Ovary (tissue), 9 donors: ENCODE data around the gene ATL1. TPM values are rescaled to one million over a fixed set of nuclear protein-coding genes. Genes with fewer than 3 reads are reported as not detected.
A peak's percentile ranks its signal among the peaks of the same experiment; 100 is the strongest.

Experiments used
- DNase-seq, 5 donors: peaks; one replicate each; pipeline ENCODE4 v3.0.0-alpha.2; 2019 to 2020
- H3K27ac ChIP-seq, 2 donors: fragments of 200-600 bp; one replicate each; pipeline versions ENCODE4 v1.5.1 to v1.8.0; 2019 to 2022
- H3K27me3 ChIP-seq: fragments of 200-600 bp; one replicate; pipeline ENCODE4 v1.8.0; 2022
- H3K36me3 ChIP-seq: fragments of 200-600 bp; sonication (generic); one replicate; pipeline ENCODE4 v1.5.1; 2019
- H3K4me1 ChIP-seq: one replicate; pipeline ENCODE4 v1.8.1; 2013; ENCODE audit warnings: mild to moderate bottlenecking, moderate library complexity; ENCODE audit not compliant: insufficient read depth
- H3K4me3 ChIP-seq: fragments of 200-600 bp; sonication (generic); one replicate; pipeline ENCODE4 v1.5.1; 2017
- H3K9me3 ChIP-seq, 2 donors: fragments of 200-600 bp in 1 of 2; sonication (generic) in 1 of 2; one replicate each; pipeline versions ENCODE4 v1.5.1 to v1.8.1; 2013 to 2019; ENCODE audit warnings: mild to moderate bottlenecking in 1 of 2, moderate library complexity in 1 of 2
- EP300 ChIP-seq: sonication (generic); formaldehyde crosslinking; IDR thresholded peaks from one replicate; pipeline ENCODE4 v1.6.1; 2017; ENCODE audit warnings: antibody characterized with exemption
- POLR2A ChIP-seq: fragments of 450-650 bp; IDR thresholded peaks from one replicate; pipeline ENCODE4 v1.6.1; 2017; ENCODE audit warnings: antibody characterized with exemption, mild to moderate bottlenecking, moderate library complexity
- WGBS, 3 donors: extraction: QIAGEN DNeasy Blood & Tissue Kit in 1 of 3; methylation state at CpG; one replicate each; pipeline versions ENCODE4 v1.1.5 to v1.1.7; 2013 to 2017; 5-methylcytosine and 5-hydroxymethylcytosine counted together
- intact Hi-C, 4 donors: fragments of 100-400 bp; cut with DNase I; formaldehyde crosslinking; loops; one replicate each; pipeline versions ENCODE4 v1.11.0 to v1.15.1; 2022 to 2023
- polyA plus RNA-seq, 2 donors: library from polyadenylated mRNA; stranded (reverse); fragments of 200-250 nt in 1 of 2; fragments of 350-450 nt in 1 of 2; fragmentation: Illumina TruSeq in 1 of 2; extraction: RNeasy Lipid Tissue Mini Kit (QIAGEN cat#74804) in 1 of 2; gene quantifications; one replicate each; pipeline ENCODE4 v1.2.3, GENCODE V29; 2013 to 2014
- total RNA-seq, 7 donors: library from RNA; depleted of rRNA in 2 of 7; stranded (reverse); fragments of >200 nt in 2 of 7; fragmentation: NEBNext Ultra II Directional in 3 of 7; extraction: Animal tissue kit (Norgen Biotek cat#: 25700) in 3 of 7; gene quantifications; one replicate each; pipeline versions ENCODE4 v1.1.0 to v1.2.4, GENCODE V29; 2016 to 2023
- TF ChIP-seq, protein P1 (sequence below), 3 donors: fragments of 450-650 bp in 2 of 3; fragments of 200-600 bp in 1 of 3; IDR thresholded peaks; one replicate each; pipeline versions ENCODE4 v1.5.1 to v1.8.0; 2016 to 2022; ENCODE audit warnings: antibody characterized with exemption in 3 of 3, mild to moderate bottlenecking in 1 of 3
- donor health status: DM: no; HTN: no; CAD: no; lungs with moderate emphysema.
- donor health status: DM: no; HTN: no; CAD: no.
- donor health status: Bipolar disorder and iron deficiency.
- donor health status: DM: yes; HTN: yes; CAD: no.
- donor health status: DM: no; HTN: no; CAD: no.
- donor health status: DM: yes; HTN: yes; CAD: no.

ATL1 gene
- total and polyA plus RNA-seq, 9 donors: 6.6 to 11.8 (median 10.7) TPM

DNA sequence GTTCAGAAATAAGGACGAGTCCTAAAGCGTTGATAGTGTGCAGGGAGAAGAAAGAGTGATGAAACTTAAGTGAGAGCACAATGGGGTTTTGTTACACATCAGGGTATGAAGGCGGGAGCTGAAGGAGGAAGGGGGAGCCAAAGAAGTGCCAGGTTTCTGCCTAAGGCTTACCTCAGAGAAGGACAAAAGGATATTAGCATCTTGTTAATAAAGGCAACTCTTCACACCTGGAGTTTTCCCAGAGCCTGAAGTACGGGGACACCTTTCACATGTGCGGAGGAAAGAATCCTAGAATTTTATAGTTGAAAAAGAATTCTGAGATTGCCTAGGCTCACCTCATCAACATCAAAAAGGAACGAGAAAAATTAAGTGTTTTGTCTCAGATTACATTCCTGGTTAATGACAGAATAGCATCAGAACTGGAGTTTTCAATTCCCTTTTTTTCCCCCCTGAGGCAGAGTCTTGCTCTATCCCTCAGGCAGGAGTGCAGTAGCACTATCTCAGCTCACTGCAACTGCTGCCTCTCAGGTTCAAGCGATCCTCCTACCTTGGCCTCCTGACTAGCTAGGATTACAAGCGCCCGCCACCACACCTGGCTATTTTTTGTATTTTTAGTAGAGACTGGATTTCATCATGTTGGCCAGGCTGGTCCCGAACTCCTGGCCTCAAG, 110.4 kb downstream of the ATL1 start:
- DNase-seq: no peak
- Histone ChIP-seq H3K4me3 (no peak overlapping the region), H3K27ac (peak overlapping the region in 1 of 2 donors; percentile 43), H3K36me3 (no peaks in the 10 kb centered on the region), H3K27me3 (no peaks in the 10 kb centered on the region), H3K9me3 (no peaks in the 10 kb centered on the region), H3K4me1 (peaks cover 2% of the 10 kb centered on the region)
- 74 to 78% (median 76%) methylated on average over 10 of the region's 10 CpGs for WGBS, 3 donors
- intact Hi-C loops: no loop called here
- TF ChIP-seq POLR2A (no peak), EP300 (no peak)
- TF ChIP-seq, protein P1, sequence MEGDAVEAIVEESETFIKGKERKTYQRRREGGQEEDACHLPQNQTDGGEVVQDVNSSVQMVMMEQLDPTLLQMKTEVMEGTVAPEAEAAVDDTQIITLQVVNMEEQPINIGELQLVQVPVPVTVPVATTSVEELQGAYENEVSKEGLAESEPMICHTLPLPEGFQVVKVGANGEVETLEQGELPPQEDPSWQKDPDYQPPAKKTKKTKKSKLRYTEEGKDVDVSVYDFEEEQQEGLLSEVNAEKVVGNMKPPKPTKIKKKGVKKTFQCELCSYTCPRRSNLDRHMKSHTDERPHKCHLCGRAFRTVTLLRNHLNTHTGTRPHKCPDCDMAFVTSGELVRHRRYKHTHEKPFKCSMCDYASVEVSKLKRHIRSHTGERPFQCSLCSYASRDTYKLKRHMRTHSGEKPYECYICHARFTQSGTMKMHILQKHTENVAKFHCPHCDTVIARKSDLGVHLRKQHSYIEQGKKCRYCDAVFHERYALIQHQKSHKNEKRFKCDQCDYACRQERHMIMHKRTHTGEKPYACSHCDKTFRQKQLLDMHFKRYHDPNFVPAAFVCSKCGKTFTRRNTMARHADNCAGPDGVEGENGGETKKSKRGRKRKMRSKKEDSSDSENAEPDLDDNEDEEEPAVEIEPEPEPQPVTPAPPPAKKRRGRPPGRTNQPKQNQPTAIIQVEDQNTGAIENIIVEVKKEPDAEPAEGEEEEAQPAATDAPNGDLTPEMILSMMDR (IDR thresholded peaks at IDR 0.05): no peak

DNA sequence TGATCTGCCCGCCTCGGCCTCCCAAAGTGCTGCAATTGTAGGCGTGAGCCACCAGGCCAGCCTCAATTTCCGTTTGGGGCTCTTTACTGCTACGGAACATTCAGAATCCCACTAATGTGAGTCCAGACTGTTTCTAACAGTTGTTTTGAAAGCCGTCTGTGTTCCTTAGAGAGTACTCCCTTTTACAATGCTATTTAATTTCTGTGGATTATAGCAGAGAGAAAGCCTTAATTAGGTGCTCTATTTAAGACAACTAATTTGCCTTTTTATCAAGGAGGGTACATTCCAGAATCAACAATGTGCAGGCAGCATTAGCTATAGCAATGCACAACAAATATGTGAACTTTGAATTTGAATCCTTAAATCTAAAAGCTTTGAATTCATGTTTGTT, 110.9 kb downstream of the ATL1 start:
- no peak for DNase-seq
- H3K9me3 ChIP-seq: no peaks in the 10 kb centered on the region
- no peaks in the 10 kb centered on the region for H3K27me3 ChIP-seq
- no peaks in the 10 kb centered on the region for H3K36me3 ChIP-seq
- H3K4me1 ChIP-seq: peaks cover 2% of the 10 kb centered on the region
- H3K27ac ChIP-seq: peak overlapping the region in 1 of 2 donors; percentile 43
- intact Hi-C loops: no loop called here
- 40 to 63% (median 42%) methylated on average over 6 of the region's 6 CpGs for WGBS, 3 donors
- H3K4me3 ChIP-seq: no peak overlapping the region
- TF ChIP-seq, protein P1 (IDR thresholded peaks at IDR 0.05): no peak
- no peak for TF ChIP-seq EP300
- no peak for TF ChIP-seq POLR2A

- H3K27ac ChIP-seq: no peak overlapping the region
- H3K4me3 ChIP-seq: no peak overlapping the region
- no peaks in the 10 kb centered on the region for H3K36me3 ChIP-seq
- TF ChIP-seq POLR2A (no peak), EP300 (no peak)
- TF ChIP-seq, protein P1 (IDR thresholded peaks at IDR 0.05): no peak
- H3K4me1 ChIP-seq: peaks cover 2% of the 10 kb centered on the region
- no peak for DNase-seq
- H3K9me3 ChIP-seq: no peaks in the 10 kb centered on the region
- 59 to 72% (median 62%) methylated on average over 2 of the region's 2 CpGs for WGBS, 3 donors
- intact Hi-C loops: no loop called here
- H3K27me3 ChIP-seq: no peaks in the 10 kb centered on the region
Observed at GRCh38 chr14:50675597-50675996, 115.7 kb downstream of the ATL1 start.

GRCh38 chr14:50676814-50677516, 117.0 kb downstream of the ATL1 start:
- DNase-seq: no peak
- Histone ChIP-seq H3K27ac (no peak overlapping the region), H3K9me3 (no peaks in the 10 kb centered on the region), H3K36me3 (no peaks in the 10 kb centered on the region), H3K27me3 (no peaks in the 10 kb centered on the region), H3K4me3 (no peak overlapping the region), H3K4me1 (no peaks in the 10 kb centered on the region)
- no peak for TF ChIP-seq EP300
- intact Hi-C loops: no loop called here
- WGBS, 3 donors: 84 to 93% (median 86%) methylated on average over 7 of the region's 7 CpGs

GRCh38 chr14:50677527-50678063, 117.7 kb downstream of the ATL1 start:
- 46 to 49% (median 46%) methylated on average over 5 of the region's 5 CpGs for WGBS, 3 donors
- no peak for DNase-seq
- Histone ChIP-seq H3K4me3 (no peak overlapping the region), H3K27ac (no peak overlapping the region), H3K27me3 (no peaks in the 10 kb centered on the region), H3K9me3 (no peaks in the 10 kb centered on the region), H3K36me3 (no peaks in the 10 kb centered on the region), H3K4me1 (no peaks in the 10 kb centered on the region)
- no peak for TF ChIP-seq POLR2A
- TF ChIP-seq, protein P1 (IDR thresholded peaks at IDR 0.05): no peak
- TF ChIP-seq EP300: no peak
- intact Hi-C loops: no loop called here
